ENCODE measurements around the gene STX1A. TPM values are rescaled to one million over a fixed set of nuclear protein-coding genes. Genes with fewer than 3 reads are reported as not detected.
A peak's percentile ranks its signal among the peaks of the same experiment; 100 is the strongest.

The STX1A gene
- total RNA-seq, 3 donors from 2014 or later: 5.2 to 23.9 (median 6.1) TPM

GRCh38 chr7:73739387-73739767 is 19.9 kb upstream of the STX1A start:
- Histone ChIP-seq H3K36me3 (ENCODE audit: low read depth) (no peaks in the 10 kb centered on the region), H3K9me3 (no peaks in the 10 kb centered on the region), H3K4me1 (ENCODE audit: low read depth) (peaks cover 56% of the 10 kb centered on the region), H3K4me3 (peak overlapping the region; percentile 56)
- peak in 1 of 3 donors; percentile 58 for DNase-seq
- no peak for TF ChIP-seq CTCF (IDR thresholded peaks at IDR 0.05)
- ATAC-seq: no peak
- intact Hi-C loops (cut with DNase I, micrococcal nuclease): loop anchor here in 1 of 2 donors (5.0 kb wide), 1 partner anchor 132 kb away; no protein-coding TSS in a partner anchor

DNA sequence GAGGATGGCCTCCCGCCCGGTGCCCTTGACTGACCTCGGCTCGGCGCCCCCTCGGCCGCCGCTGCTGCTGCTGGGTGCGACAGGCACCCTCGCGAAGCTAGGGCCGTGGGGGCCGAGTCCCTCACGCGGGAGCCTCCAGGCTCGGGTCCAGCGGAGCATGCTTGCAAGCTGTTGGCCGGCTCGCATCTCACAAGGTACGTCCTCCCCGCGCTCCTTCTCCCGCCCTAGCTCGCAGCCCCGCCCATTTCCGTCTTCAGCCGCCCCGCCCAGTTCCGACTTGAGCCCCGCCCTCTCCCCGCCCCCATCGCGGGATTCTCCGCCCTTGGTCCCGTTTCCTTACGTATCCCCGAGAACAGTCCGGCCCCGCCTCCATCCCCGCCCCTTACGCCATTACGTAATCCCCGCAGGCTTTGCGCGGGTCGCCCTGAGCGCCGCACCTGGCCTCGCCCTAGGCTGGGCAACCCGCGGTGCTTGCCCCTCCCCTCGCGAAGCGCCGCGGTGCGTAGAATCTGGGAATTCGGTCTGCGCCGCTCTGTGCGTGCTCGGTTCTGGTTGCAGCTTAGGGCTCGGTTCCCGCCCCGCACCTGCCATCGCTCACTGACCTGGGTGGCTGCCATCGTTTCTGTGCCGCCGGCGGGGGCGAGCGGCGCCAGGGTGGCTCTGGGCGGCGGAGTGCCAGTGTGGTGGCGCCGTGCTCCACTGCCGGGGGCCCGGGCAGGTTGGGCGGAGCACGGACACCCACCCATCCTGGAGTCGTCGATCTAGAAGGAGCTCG is 19.3 kb upstream of the STX1A start, which contains the start of gene ABHD11:
TSS of gene ABHD11 (minus strand) at position 191 of the 775 bp plus-strand sequence. CDS start at position 159, 32 bp downstream.
- DNase-seq (peak; percentile 99), ATAC-seq (peak; percentile 70)
- Histone ChIP-seq H3K4me3 (peak within 1 kb of the TSS; percentile 86), H3K9me3 (no peaks in the 10 kb centered on the region), H3K4me1 (ENCODE audit: low read depth) (peaks cover 56% of the 10 kb centered on the region), H3K36me3 (ENCODE audit: low read depth) (no peaks in the 10 kb centered on the region)
- no peak for TF ChIP-seq CTCF (IDR thresholded peaks at IDR 0.05)
- intact Hi-C loops (cut with DNase I, micrococcal nuclease): loop anchor here in 1 of 2 donors (5.0 kb wide), 1 partner anchor 131 kb away; no protein-coding TSS in a partner anchor

- peak; percentile 40 for ATAC-seq
- peak overlapping the region; percentile 86 for H3K4me3 ChIP-seq
- H3K36me3 ChIP-seq (ENCODE audit: low read depth): no peaks in the 10 kb centered on the region
- DNase-seq: peak; percentile 83 to 87 (median 86)
- peaks cover 51% of the 10 kb centered on the region for H3K4me1 ChIP-seq (ENCODE audit: low read depth)
- TF ChIP-seq CTCF (IDR thresholded peaks at IDR 0.05): no peak
- H3K9me3 ChIP-seq: no peaks in the 10 kb centered on the region
- intact Hi-C loops (cut with DNase I, micrococcal nuclease): loop anchor here in 1 of 2 donors (5.0 kb wide), 1 partner anchor 131 kb away; no protein-coding TSS in a partner anchor
Measured at GRCh38 chr7:73738220-73738611, 18.7 kb upstream of the STX1A start.

DNA sequence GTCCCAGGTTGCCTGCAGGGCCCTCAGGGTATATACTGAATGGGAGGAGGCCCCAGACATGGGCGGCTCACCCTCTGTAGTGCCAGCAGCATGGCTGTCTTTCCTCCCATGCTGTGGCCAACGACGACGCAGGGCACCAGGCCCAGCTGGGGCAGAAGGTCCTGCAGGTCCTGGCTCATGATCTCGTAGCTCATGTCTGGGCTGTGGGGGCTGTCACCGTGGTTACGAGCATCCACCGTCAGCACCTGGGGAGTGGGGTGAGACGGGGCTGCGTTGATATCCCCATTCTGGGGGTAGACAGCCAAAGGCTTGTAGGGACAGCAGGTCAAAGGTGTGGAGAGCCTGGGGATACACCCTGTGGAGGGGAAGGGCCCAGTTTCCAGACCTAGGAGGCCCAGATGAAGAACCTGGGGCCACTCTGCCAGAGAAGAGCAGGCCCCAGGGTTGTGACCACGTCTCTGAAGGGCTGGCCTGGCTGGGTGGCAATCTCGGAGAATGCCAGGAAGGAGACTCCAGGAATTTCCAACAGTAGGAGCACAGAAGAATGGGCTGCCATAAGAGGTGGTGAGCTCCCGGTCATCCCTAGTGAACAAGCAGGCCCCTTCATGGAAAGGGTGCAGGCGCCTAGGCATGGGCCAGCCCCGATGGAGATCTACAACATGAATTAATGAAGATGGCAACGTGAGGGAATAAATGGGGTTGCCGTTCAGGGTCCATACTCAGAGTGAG is 18.2 kb upstream of the STX1A start:
- intact Hi-C loops (cut with DNase I, micrococcal nuclease): loop anchor here in 1 of 2 donors (5.0 kb wide), 1 partner anchor 130 kb away; no protein-coding TSS in a partner anchor
- no peak for TF ChIP-seq CTCF (IDR thresholded peaks at IDR 0.05)
- no peaks in the 10 kb centered on the region for H3K9me3 ChIP-seq
- DNase-seq (peak in 2 of 3 donors; percentile 57 to 67), ATAC-seq (no peak)
- peaks cover 47% of the 10 kb centered on the region for H3K4me1 ChIP-seq (ENCODE audit: low read depth)
- peak overlapping the region; percentile 86 for H3K4me3 ChIP-seq
- H3K36me3 ChIP-seq (ENCODE audit: low read depth): no peaks in the 10 kb centered on the region

- H3K36me3 ChIP-seq (ENCODE audit: low read depth): no peaks in the 10 kb centered on the region
- no peak for ATAC-seq
- no peak for TF ChIP-seq CTCF (IDR thresholded peaks at IDR 0.05)
- no peaks in the 10 kb centered on the region for H3K9me3 ChIP-seq
- H3K4me1 ChIP-seq (ENCODE audit: low read depth): peaks cover 39% of the 10 kb centered on the region
- intact Hi-C loops (cut with DNase I, micrococcal nuclease): loop anchor here in 1 of 2 donors (5.0 kb wide), 1 partner anchor 130 kb away; no protein-coding TSS in a partner anchor
- no peak overlapping the region for H3K4me3 ChIP-seq
- DNase-seq: peak in 2 of 3 donors; percentile 55 to 60
Measured at GRCh38 chr7:73736885-73737284, 17.4 kb upstream of the STX1A start.
